OCI-LY1 (cell line): ENCODE results near the gene NKAIN4.

Experiments used
- EZH2 ChIP-seq: fragments of 200-600 bp; sonication (generic), shearing (Covaris generic); IDR thresholded peaks from 2 replicates; pipeline ENCODE4 v1.8.0; 2017; ENCODE audit warnings: borderline replicate concordance, mixed run types, mild to moderate bottlenecking, antibody characterized with exemption, low read length, moderate library complexity, mixed read lengths
- TF ChIP-seq, protein P1 (sequence below): fragments of 200-600 bp; sonication (generic), shearing (Covaris generic); IDR thresholded peaks from 2 replicates; pipeline ENCODE4 v1.5.1; 2017; ENCODE audit warnings: mild to moderate bottlenecking, antibody characterized with exemption, low read length, moderate library complexity, mixed read lengths

GRCh38 chr20:63216849-63217471 lies 37.3 kb downstream of the NKAIN4 start:
- TF ChIP-seq, protein P1, sequence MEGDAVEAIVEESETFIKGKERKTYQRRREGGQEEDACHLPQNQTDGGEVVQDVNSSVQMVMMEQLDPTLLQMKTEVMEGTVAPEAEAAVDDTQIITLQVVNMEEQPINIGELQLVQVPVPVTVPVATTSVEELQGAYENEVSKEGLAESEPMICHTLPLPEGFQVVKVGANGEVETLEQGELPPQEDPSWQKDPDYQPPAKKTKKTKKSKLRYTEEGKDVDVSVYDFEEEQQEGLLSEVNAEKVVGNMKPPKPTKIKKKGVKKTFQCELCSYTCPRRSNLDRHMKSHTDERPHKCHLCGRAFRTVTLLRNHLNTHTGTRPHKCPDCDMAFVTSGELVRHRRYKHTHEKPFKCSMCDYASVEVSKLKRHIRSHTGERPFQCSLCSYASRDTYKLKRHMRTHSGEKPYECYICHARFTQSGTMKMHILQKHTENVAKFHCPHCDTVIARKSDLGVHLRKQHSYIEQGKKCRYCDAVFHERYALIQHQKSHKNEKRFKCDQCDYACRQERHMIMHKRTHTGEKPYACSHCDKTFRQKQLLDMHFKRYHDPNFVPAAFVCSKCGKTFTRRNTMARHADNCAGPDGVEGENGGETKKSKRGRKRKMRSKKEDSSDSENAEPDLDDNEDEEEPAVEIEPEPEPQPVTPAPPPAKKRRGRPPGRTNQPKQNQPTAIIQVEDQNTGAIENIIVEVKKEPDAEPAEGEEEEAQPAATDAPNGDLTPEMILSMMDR, result no peak
- TF ChIP-seq EZH2, result no peak
